Ascending aorta (tissue), 2 donors: Measurements from ENCODE around the gene SCG5. TPM values are rescaled to one million over a fixed set of nuclear protein-coding genes. Genes with fewer than 3 reads are reported as not detected.

ENCODE experiments used
- DNase-seq, 2 donors: peaks; one replicate each; pipeline ENCODE4 v3.0.0-alpha.2; 2019; ENCODE audit warnings: low spot score in 2 of 2
- H3K27ac ChIP-seq, 2 donors: fragments of 200-600 bp; sonication (generic); one replicate each; pipeline ENCODE4 v1.5.1; 2016 to 2017; ENCODE audit warnings: mild to moderate bottlenecking in 1 of 2
- H3K27me3 ChIP-seq: fragments of 200-600 bp; sonication (generic); one replicate; pipeline ENCODE4 v1.5.1; 2017
- H3K36me3 ChIP-seq, 2 donors: fragments of 200-600 bp; sonication (generic); one replicate each; pipeline ENCODE4 v1.5.1; 2016
- H3K4me1 ChIP-seq, 2 donors: fragments of 200-600 bp; sonication (generic); one replicate each; pipeline ENCODE4 v1.5.1; 2016 to 2017; ENCODE audit warnings: mild to moderate bottlenecking in 1 of 2
- H3K4me3 ChIP-seq, 2 donors: fragments of 200-600 bp; sonication (generic); one replicate each; pipeline ENCODE4 v1.5.1; 2016 to 2017; ENCODE audit warnings: mild to moderate bottlenecking in 1 of 2
- H3K9me3 ChIP-seq, 2 donors: fragments of 200-600 bp; sonication (generic); one replicate each; pipeline ENCODE4 v1.5.1; 2016
- intact Hi-C: fragments of 100-400 bp; cut with DNase I; formaldehyde crosslinking; loops from one replicate; pipeline ENCODE4 v1.15.1; 2023
- total RNA-seq: library from RNA; depleted of rRNA; stranded (reverse); fragments of >200 nt; gene quantifications from one replicate; pipeline ENCODE4 v1.1.0, GENCODE V29; 2016
- TF ChIP-seq, protein P1 (sequence below), 3 experiments: fragments of 200-600 bp in 2 of 3; fragments of 450-650 bp in 1 of 3; sonication (generic) in 2 of 3; IDR thresholded peaks; one replicate each; pipeline ENCODE4 v1.5.1; 2016 to 2019; ENCODE audit warnings: antibody characterized with exemption in 3 of 3, mild to moderate bottlenecking in 1 of 3, moderate library complexity in 1 of 3

The SCG5 gene
- total RNA-seq, 1 donor from 2014 or later = not detected

GRCh38 chr15:32717426-32718226 is 76.1 kb downstream of the SCG5 start, which contains the start of gene GREM1:
GREM1 (plus strand) TSS chr15:32718004; CDS start chr15:32730691, 12,687 bp downstream.
- H3K36me3 ChIP-seq = no peaks in the 10 kb centered on the region
- H3K27me3 ChIP-seq = peaks cover 16% of the 10 kb centered on the region
- H3K27ac ChIP-seq = no peak within 1 kb of the TSS
- no peak for DNase-seq
- no peaks in the 10 kb centered on the region for H3K9me3 ChIP-seq
- TF ChIP-seq, protein P1, sequence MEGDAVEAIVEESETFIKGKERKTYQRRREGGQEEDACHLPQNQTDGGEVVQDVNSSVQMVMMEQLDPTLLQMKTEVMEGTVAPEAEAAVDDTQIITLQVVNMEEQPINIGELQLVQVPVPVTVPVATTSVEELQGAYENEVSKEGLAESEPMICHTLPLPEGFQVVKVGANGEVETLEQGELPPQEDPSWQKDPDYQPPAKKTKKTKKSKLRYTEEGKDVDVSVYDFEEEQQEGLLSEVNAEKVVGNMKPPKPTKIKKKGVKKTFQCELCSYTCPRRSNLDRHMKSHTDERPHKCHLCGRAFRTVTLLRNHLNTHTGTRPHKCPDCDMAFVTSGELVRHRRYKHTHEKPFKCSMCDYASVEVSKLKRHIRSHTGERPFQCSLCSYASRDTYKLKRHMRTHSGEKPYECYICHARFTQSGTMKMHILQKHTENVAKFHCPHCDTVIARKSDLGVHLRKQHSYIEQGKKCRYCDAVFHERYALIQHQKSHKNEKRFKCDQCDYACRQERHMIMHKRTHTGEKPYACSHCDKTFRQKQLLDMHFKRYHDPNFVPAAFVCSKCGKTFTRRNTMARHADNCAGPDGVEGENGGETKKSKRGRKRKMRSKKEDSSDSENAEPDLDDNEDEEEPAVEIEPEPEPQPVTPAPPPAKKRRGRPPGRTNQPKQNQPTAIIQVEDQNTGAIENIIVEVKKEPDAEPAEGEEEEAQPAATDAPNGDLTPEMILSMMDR (IDR thresholded peaks at IDR 0.05) = no peak
- intact Hi-C loops = no loop called here
- H3K4me3 ChIP-seq = peak within 1 kb of the TSS; percentile 50
- H3K4me1 ChIP-seq = peaks cover 0 to 3% of the 10 kb centered on the region in 2 donors

DNA sequence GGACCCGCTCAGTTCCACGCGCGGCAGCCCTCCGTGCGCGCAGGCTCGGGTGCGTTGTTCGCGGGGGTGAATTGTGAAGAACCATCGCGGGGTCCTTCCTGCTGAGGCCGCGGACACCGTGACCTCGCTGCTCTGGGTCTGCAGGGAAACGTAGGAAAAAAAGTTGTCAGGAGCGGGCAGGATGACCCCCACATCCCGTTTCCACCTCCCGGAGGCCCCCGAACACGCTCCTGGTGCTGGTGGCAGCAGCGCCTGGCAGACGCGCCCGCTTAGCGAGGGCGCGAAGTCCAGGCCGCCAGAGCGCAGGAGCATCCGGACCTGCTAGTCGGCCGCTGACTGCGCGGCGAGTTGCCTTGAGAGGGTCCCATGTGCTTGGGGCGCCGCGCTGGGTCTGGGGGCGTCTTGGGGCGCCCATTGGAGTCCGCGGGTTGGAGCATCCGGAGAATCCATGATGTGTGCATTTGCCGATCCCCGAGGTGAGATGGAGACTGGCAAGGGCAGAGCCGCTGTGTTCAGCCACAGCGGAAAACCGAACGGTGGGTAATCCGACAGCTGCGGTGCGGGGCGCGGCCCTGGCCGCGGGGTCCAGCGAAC is 76.8 kb downstream of the SCG5 start:
- intact Hi-C loops = no loop called here
- peaks cover 16% of the 10 kb centered on the region for H3K27me3 ChIP-seq
- TF ChIP-seq, protein P1 (IDR thresholded peaks at IDR 0.05) = no peak
- H3K4me1 ChIP-seq = peaks cover 0 to 3% of the 10 kb centered on the region in 2 donors
- no peak overlapping the region for H3K27ac ChIP-seq
- no peak for DNase-seq
- no peaks in the 10 kb centered on the region for H3K36me3 ChIP-seq
- H3K4me3 ChIP-seq = peak overlapping the region; percentile 50
- H3K9me3 ChIP-seq = no peaks in the 10 kb centered on the region

DNA sequence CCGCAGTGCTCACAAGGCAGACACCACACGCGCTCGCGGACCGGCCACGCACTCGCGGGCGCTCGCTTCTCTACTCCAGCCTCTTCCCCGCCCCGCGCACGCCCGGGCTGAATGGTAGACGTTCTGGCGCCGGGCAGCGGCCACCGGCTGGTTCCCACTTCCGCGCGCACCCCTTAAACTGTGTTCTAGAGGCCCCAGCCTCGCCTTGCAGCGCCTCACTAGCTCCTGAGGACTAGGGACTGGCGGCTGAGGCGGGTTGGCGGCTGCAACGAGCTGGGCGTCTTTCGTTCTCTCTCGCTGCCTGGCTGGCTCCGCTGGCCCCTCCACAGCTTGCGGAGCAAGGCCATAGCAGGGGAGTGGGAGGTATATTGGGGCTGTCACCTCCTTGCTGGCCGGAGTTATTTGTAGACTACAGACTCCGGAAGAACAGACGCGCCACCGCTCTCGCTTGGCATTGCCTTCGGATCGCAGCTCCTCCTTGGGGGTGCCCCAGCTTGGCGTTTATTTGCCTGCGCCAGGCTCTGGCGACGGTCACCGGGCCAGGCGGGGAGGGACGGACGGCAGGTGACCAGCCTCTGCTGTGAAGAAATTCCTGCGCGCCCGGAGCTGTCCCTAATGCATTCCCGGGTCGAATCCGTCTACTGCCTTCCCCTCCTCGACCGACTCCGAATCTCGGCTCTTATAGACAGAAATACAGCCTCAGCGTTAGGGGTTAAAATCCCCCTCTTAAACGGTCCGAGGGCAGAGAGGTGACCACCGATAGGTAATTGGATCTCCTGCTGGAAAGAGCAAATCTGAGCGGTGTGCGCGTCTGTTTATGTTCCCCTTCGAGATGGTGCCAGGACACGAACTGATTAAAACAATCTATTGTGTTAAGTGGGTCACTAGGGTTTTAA is 77.6 kb downstream of the SCG5 start:
- Histone ChIP-seq H3K9me3 (no peaks in the 10 kb centered on the region), H3K4me3 (peak overlapping the region; percentile 50), H3K27me3 (peaks cover 16% of the 10 kb centered on the region), H3K4me1 (peaks cover 0 to 3% of the 10 kb centered on the region in 2 donors), H3K36me3 (no peaks in the 10 kb centered on the region), H3K27ac (no peak overlapping the region)
- intact Hi-C loops = no loop called here
- no peak for DNase-seq
- TF ChIP-seq, protein P1 (IDR thresholded peaks at IDR 0.05) = no peak

DNA sequence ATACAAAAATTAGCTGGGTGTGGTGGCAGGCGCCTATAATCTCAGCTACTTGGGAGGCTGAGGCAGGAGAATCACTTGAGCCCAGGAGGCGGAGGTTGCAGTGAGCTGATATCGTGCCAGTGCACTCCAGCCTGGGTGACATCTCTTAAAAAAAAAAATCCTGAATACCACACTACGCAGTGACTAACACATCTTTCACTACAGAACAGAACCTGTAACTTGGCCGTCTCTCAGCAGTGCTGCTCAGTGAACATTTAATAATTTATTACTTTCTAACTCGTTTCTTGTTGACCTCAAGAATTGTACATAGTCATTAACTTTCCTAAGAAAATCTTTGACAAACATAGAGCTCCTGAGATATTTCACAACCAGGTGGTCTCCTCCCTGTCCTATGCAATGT is 80.1 kb downstream of the SCG5 start:
- H3K4me1 ChIP-seq = peaks cover 0 to 3% of the 10 kb centered on the region in 2 donors
- intact Hi-C loops = no loop called here
- H3K4me3 ChIP-seq = no peak overlapping the region
- no peak for DNase-seq
- TF ChIP-seq, protein P1 (IDR thresholded peaks at IDR 0.05) = no peak
- no peaks in the 10 kb centered on the region for H3K9me3 ChIP-seq
- no peak overlapping the region for H3K27ac ChIP-seq
- H3K27me3 ChIP-seq = peaks cover 6% of the 10 kb centered on the region
- no peaks in the 10 kb centered on the region for H3K36me3 ChIP-seq

GRCh38 chr15:32722136-32722535 is 80.6 kb downstream of the SCG5 start:
- H3K27me3 ChIP-seq = peaks cover 6% of the 10 kb centered on the region
- no peaks in the 10 kb centered on the region for H3K9me3 ChIP-seq
- TF ChIP-seq, protein P1 (IDR thresholded peaks at IDR 0.05) = no peak
- no peak for DNase-seq
- intact Hi-C loops = no loop called here
- no peaks in the 10 kb centered on the region for H3K36me3 ChIP-seq
- H3K4me1 ChIP-seq = peaks cover 0 to 3% of the 10 kb centered on the region in 2 donors
- no peak overlapping the region for H3K27ac ChIP-seq
- no peak overlapping the region for H3K4me3 ChIP-seq
